Measurements from ENCODE around the gene PDE3A.

DNA sequence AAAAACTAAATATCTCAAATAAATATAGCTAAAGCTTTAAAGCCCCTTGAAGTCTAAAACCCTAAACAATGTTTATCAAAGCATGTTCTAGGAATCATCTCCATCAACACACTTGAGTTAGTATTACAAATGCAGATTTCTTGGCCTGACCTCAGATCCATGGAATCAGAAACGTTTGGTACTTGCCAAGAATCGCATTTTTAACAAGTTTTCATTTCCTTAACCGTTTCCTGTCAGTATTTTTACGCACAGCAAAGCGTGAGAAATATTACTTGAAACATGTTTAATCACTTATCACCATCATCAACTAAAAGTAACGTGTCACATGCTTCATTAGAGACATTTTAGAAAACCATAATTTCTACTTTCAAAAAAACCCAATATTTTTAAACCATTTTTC lies 336.5 kb downstream of the PDE3A start:
- TF ChIP-seq, protein P1, sequence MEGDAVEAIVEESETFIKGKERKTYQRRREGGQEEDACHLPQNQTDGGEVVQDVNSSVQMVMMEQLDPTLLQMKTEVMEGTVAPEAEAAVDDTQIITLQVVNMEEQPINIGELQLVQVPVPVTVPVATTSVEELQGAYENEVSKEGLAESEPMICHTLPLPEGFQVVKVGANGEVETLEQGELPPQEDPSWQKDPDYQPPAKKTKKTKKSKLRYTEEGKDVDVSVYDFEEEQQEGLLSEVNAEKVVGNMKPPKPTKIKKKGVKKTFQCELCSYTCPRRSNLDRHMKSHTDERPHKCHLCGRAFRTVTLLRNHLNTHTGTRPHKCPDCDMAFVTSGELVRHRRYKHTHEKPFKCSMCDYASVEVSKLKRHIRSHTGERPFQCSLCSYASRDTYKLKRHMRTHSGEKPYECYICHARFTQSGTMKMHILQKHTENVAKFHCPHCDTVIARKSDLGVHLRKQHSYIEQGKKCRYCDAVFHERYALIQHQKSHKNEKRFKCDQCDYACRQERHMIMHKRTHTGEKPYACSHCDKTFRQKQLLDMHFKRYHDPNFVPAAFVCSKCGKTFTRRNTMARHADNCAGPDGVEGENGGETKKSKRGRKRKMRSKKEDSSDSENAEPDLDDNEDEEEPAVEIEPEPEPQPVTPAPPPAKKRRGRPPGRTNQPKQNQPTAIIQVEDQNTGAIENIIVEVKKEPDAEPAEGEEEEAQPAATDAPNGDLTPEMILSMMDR (IDR thresholded peaks at IDR 0.05) = no peak
- TF ChIP-seq POLR2A (IDR thresholded peaks at IDR 0.05) = no peak
- TF ChIP-seq POLR2AphosphoS5 (IDR thresholded peaks at IDR 0.05) = no peak
